Measurements from ENCODE around the gene DNAH3.

DNA sequence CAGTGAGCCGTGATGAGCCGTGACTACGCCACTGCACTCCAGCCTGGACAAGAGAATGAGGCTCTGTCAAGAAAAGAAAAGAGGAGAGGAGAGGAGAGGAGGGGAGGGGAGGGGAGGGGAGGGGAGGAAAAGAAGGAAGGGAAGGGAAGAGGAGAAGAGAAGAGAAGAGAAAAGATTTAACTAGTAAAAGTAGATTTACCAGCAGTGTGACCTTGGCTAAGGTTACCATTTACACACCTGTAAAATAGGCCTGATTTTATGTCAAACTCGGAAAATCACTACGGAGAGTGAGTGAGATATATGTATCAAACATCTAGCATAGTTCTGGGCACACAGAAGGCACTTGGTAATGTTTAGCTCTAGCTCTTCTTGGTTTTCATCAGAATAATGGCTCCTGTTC is 140.8 kb downstream of the DNAH3 start:
- TF ChIP-seq GATA2 (IDR thresholded peaks at IDR 0.05; ENCODE audit: low read depth, low read length) (no peak), GATA3 (IDR thresholded peaks at IDR 0.05; ENCODE audit: low read depth, low read length) (no peak)

Measured in SH-SY5Y (cell line).